HG03575 (cell line): ENCODE measurements around the gene RGS14.
A peak's percentile ranks its signal among the peaks of the same experiment; 100 is the strongest.

Experiments used
- ATAC-seq: cut with Tn5 transposase; IDR thresholded peaks from one replicate; pipeline ENCODE4 v1.9.1; 2021; ENCODE audit not compliant: unreplicated experiment, insufficient number of reproducible peaks, low FRiP score; ENCODE audit errors: extremely low read depth

The RGS14 gene

DNA sequence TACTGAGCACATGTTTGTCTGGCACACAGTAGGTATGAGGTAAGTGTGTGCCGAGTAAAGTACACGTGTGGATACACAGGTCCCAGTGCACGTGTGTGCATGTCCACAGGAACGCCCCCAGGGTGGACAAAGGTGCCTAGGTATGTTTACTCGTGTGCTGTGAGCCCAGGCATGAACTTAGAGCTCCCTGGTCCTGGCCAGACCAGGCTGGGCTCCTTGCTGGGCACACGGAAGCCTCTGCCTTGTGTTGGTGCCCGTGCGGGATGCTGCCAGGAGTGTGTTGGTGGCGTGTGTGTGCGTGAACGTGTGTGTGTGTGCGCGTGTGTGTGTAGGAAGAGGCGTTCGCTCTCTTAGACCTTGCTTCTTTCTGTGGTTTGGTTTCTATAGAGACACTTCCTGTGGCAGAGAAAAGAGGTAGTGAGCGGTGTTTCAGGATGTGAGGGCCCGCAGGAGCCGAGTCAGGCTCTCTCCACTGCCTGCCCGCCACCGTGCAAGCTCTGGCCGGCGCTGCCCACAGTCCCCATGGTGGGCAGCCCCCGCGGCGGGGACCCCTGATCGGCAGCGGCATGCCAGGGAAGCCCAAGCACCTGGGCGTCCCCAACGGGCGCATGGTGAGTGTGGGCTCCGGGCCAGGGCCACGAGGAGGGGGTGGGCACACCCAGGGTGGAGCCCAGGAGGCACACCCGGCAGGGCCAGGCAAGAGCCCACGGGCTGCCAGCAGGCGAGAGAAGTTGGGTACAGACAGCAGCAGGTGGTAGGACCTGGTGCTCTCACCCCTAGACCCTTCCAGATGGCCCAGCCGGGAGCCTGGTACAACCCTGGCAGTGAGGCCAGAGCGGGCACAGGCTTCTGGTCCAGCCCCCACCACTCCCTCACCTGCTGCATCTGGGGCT is at the start of gene RGS14:
Gene RGS14 (plus strand): TSS at position 466 of the 893 bp plus-strand sequence. CDS start 101 bp downstream, at position 567.
- ATAC-seq = peak; percentile 81

GRCh38 chr5:177308740-177309139 is 49.0 kb upstream of the RGS14 start:
- ATAC-seq = no peak

DNA sequence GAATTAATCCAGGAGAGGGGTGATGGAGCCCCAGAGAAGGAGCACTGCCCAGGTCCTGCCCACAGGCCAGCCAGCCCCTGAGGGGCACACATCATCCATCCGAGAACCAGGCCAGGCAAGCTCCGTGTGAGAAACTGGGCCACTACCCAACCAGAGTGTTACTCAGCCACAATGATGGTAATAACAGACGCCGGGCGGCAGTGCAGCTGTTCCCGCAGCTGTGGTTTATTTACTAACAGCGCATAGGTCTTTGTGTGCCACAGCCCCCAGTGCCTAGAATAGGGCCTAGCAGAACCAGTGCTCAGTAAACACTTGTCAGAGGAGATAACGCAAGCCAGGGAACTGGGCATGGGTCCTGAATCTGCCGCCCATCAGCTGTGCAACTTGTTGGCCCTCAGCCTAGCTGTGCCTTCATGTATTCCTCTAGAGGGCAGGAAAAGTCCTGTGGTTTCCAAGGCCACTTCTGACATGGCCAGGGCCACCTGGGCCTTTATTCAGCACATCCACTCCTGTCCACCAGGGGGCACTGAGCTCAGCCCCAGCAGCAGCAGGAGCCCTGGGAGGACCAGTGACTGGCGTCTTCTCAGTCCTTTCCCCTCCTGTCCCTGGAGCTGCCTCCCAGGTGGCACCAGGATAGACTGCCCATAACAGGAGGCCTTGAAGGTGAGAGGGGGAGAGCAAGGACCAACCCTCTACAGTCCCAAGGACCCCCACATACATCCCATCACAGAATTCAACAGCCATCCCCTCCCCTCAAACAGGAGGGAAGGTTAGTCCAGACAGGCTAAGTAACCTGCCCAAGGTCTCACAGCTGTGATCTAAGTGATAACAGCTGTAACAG is 48.2 kb upstream of the RGS14 start:
- no peak for ATAC-seq

GRCh38 chr5:177310332-177310731 is 47.4 kb upstream of the RGS14 start:
- no peak for ATAC-seq

GRCh38 chr5:177310757-177311391 is 46.9 kb upstream of the RGS14 start:
- ATAC-seq = no peak

- no peak for ATAC-seq
Observed at GRCh38 chr5:177311392-177311722, 46.4 kb upstream of the RGS14 start.

DNA sequence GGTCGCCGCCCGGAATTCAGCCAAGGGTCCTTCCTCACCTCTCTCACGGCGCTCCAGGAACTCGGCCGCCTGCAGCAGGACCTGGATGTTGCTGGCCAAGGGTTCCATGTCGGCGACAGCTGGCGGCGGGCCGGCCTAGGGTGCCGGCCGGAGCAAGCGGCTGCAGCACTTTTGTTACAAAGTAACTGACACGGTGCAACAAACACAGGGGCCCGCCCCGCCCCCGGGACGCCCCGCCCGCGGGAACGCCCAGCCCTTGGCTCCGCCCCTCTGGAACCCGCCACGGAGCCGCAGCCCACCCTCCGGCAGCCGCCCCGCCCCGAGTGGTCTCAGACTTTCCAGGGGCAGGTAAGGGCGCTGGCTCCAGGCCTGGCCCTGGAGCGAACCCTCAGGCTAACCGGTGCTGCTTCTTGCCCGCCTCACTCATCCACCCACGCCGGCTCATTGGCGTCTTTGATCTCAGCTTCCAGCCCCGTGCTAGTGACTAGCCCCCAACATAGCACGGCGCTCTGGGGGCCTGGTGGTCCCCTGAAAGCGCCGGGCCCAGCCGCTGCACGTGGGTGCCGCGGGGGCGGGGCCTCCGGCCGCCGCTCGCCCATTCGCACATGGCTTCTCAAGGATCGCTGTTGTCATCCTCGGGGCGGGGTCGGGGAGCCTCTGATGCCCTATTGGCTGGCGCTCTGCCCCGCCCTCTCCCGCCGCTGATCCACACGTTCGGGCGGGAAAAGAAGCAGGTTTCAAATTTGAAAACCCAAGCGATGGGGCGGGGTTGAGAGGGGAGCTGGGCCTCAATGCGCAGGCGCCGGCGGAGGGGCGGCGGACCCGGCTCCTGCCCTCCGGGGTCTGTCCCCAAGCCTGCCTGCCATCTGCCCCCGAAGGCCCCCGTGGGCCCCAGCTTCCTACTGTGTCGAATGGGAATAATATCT is 45.7 kb upstream of the RGS14 start, which contains the start of gene MXD3:
Gene MXD3 (minus strand): TSS at position 176 of the 926 bp plus-strand sequence. CDS start 68 bp downstream, at position 108.
- ATAC-seq = no peak

DNA sequence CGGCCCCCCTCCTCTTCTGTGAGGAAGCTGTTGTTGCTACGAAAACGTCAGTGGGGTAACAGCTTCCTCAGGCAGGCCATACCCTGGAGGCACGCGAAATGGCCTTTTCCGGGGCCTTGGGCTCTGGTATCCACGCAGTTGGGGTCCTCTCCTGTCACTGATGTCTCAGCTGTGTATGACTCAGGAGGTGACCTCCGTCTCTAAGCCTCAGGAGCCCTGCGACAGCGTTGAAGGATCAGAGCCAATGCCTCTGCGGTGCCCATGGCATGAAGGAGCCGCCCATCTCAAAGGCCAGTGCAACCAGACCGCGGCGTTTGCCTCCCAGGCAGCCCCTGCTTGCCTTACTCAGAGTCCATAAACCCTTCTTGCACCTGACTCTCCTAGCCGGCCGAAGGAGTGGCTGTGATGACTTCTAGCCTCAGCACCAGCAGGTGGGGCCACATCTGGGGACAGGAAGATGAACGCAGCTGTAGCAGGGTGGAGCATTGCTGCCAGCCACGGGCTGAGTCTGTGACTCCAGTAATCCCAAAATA is 45.0 kb upstream of the RGS14 start:
- ATAC-seq = no peak

DNA sequence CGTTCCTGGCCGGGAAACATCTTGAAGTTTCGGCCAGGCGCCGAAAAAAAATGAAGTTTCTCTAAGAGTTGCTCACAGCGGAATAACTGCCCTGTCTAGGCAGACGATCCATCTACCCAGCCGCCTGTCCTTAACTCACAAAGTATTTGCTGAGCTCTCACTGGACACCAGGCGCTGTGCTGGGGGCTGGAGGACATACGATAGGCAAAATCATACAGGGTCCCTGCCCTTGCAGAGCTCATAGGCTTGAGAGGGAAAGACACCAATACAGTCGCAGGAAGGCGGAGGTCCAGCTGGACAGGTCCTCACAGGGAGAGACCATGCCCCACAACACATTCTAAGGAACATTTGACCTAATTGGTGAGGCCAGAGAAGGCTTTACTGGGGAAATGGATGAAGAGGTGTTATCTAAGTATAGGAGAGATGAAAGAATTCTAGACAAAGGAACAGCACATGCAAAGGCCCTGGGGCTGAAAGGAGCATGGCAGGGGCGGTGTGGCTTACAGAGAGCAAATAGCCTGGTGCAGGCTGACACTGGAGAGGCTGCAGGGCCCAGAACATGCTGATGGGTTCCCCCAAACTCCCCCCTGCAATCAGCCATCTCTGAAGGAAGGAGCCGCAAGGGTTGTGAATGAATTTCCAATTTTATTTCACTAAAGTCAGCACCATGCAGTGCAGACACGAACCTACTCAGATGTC is 44.0 kb upstream of the RGS14 start:
- no peak for ATAC-seq

- ATAC-seq = no peak
Observed at GRCh38 chr5:177314376-177315342, 43.1 kb upstream of the RGS14 start.

DNA sequence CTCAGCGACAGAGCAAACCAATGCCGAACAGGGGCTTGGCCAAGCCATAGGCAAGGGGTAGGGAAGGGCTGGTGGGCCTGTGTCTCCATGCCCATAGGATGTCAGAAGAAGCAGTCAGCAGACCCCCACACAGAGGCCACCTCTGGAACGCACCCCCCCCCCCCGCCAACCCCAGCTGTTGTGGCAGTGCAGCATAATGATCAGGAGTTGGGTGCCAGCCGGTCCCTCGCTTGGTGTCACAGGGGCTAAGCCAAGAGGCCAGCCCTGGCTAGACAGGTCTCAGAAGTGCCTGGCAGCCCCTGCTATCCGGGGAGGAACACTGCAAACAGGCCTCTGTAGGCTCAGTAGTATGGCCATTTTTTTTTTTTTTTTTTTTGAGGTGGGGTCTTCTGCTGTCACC is 42.3 kb upstream of the RGS14 start:
- ATAC-seq = no peak

- no peak for ATAC-seq
Observed at GRCh38 chr5:177316005-177316404, 41.7 kb upstream of the RGS14 start.

GRCh38 chr5:177317959-177318377 is 39.8 kb upstream of the RGS14 start:
- ATAC-seq = no peak

DNA sequence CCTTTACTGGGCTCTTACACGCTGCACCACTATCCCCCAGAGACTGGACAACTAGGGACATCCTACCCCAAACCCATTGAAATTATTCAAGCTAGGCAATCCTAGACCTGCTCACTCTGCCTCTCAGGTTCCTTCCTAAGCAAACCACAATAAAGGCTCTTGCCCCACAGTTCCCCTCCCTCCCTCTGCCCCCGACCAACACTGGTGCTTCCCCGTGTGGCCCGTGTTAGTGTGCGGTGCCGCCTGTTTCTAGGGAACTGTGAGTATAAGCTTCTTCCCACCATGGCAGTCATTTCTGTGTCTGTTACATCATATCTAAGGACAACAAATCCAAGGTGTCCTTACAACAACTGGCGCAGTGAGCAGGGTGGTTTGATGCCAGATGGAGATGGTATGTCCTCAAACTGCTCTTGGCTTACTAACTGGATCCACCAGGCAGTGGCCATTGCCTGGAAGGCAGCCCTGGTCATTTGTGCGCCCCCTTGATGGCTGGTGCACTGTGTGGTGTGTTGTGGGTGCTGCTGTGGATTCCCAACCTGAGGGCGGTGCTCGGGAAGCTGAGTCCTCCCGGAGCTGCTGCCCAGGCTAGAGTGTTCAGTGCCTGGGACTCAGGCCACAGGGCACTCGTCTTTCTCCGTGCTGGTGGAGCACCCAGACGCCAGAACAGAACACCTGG is 37.7 kb upstream of the RGS14 start:
- no peak for ATAC-seq

- ATAC-seq = no peak
Observed at GRCh38 chr5:177320879-177321278, 36.8 kb upstream of the RGS14 start.

DNA sequence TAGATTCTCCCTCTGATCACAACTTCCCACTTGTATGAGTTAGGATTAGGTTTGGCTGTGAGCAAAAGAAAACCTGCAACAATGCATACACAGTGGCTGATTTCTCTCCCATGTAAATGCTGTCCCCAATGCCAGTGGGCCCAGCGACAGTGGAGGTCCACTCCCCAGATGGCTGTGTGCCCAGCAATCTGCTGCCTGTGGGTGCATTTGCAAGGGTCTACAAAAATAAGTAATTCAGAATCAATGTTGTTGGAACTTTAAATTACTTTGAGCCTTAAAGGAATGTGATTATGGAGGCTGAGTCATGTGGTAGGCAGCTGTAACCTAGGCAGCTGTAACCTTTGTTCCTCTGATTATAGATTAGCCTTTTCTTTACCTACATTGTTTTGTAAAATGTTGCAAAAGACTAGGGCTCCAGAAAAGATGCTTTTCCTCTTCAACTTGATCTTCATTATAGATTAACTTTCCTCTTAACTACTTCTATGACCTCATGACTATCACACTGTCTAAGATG is 31.8 kb upstream of the RGS14 start:
- no peak for ATAC-seq
